GM12878 (cell line): ENCODE data around the gene LUZP2. TPM values are rescaled to one million over a fixed set of nuclear protein-coding genes. Genes with fewer than 3 reads are reported as not detected.

ENCODE experiments used
- ATAC-seq: fragments of 200-7000 bp; cut with Tn5 transposase; 3 replicates; pipeline ENCODE4 v1.9.1; 2020; ENCODE audit warnings: mild to moderate bottlenecking, moderate library complexity
- BruUV-seq: library from RNA; stranded (reverse); fragments of 400-500 nt; replicated peaks from 2 replicates; lab custom pipeline; 2021; lab: Mats Ljungman, UMichigan
- CTCF ChIA-PET: fragments of 300-600 bp; sonication (Branson Sonifier 250); formaldehyde crosslinking; extraction: SDS; loops from one replicate; lab custom pipeline; 2021; ENCODE audit warnings: inconsistent platforms; lab: Yijun Ruan, JAX
- POLR2A ChIA-PET: fragments of 350-600 bp; formaldehyde crosslinking; extraction: SDS; loops from one replicate; lab custom pipeline; 2021; ENCODE audit warnings: inconsistent platforms; lab: Charles Lee
- RAD21 ChIA-PET: fragments of 300-600 bp; sonication (Branson Sonifier 250); formaldehyde crosslinking; loops from one replicate; lab custom pipeline; 2023; ENCODE audit warnings: antibody characterized with exemption; ENCODE audit not compliant: unreplicated experiment; lab: Charles Lee
- SMC1A ChIA-PET: fragments of 300-600 bp; sonication (Branson Sonifier 250); formaldehyde crosslinking; loops from one replicate; lab custom pipeline; 2023; ENCODE audit not compliant: unreplicated experiment, uncharacterized antibody; lab: Charles Lee
- DNase-seq: peaks from one replicate; pipeline ENCODE4 v3.0.0-alpha.2; 2011; ENCODE audit warnings: low read depth, low spot score
- FAIRE-seq: peaks from 3 replicates; lab custom pipeline; 2011; peaks lifted over from hg19 to GRCh38; lab: Jason Lieb, UNC
- H2AFZ ChIP-seq: 2 replicates; pipeline ENCODE4 v1.6.0; 2011; ENCODE audit warnings: low read depth, low read length, control low read depth; ENCODE audit not compliant: control insufficient read depth
- H3K27ac ChIP-seq: 2 replicates; pipeline ENCODE4 v1.5.1; 2011; ENCODE audit warnings: control low read depth; ENCODE audit not compliant: control insufficient read depth, insufficient read depth
- H3K27me3 ChIP-seq, 2 experiments: replicated peaks in 1 of 2; 2 replicates each; pipeline versions ENCODE4 v1.6.0 to v1.6.1; 2011; ENCODE audit warnings: low read length in 1 of 2; ENCODE audit not compliant: control insufficient read depth in 2 of 2, insufficient read depth in 2 of 2
- H3K36me3 ChIP-seq, 2 experiments: 2 replicates each; pipeline ENCODE4 v1.5.1; 2011; ENCODE audit warnings: low read length in 1 of 2; ENCODE audit not compliant: control insufficient read depth in 2 of 2, insufficient read depth in 2 of 2
- H3K4me1 ChIP-seq: 2 replicates; pipeline ENCODE4 v1.6.1; 2011; ENCODE audit warnings: mild to moderate bottlenecking, low read length, moderate library complexity, mixed read lengths; ENCODE audit not compliant: control insufficient read depth, insufficient read depth
- H3K4me2 ChIP-seq: 2 replicates; pipeline ENCODE4 v1.6.0; 2011; ENCODE audit warnings: control low read depth; ENCODE audit not compliant: control insufficient read depth, insufficient read depth
- H3K4me3 ChIP-seq: fragments of 200-600 bp; sonication (generic); 2 replicates; pipeline ENCODE4 v1.5.1; 2016
- H3K79me2 ChIP-seq: 2 replicates; pipeline ENCODE4 v1.6.0; 2011; ENCODE audit warnings: low read length; ENCODE audit not compliant: control insufficient read depth, insufficient read depth
- H3K9ac ChIP-seq: 2 replicates; pipeline ENCODE4 v1.8.0; 2011; ENCODE audit warnings: low read length, control low read depth, mixed read lengths; ENCODE audit not compliant: control insufficient read depth, insufficient read depth
- H3K9me3 ChIP-seq: replicated peaks from 3 replicates; pipeline ENCODE4 v1.5.1; 2011; ENCODE audit warnings: mild to moderate bottlenecking, low read length; ENCODE audit not compliant: control insufficient read depth, insufficient read depth
- H4K20me1 ChIP-seq: 2 replicates; pipeline ENCODE4 v1.6.0; 2011; ENCODE audit not compliant: control insufficient read depth, insufficient read depth
- BMI1 ChIP-seq: fragments of 450-650 bp; IDR thresholded peaks from 2 replicates; pipeline ENCODE4 v1.6.1; 2016; ENCODE audit warnings: mild to moderate bottlenecking, moderate library complexity, borderline replicate concordance
- CBFB ChIP-seq: IDR thresholded peaks from 2 replicates; pipeline ENCODE4 v1.6.1; 2016; ENCODE audit warnings: antibody characterized with exemption, low read depth
- EED ChIP-seq: sonication (generic); IDR thresholded peaks from 2 replicates; pipeline ENCODE4 v1.6.1; 2016; ENCODE audit warnings: antibody characterized with exemption, low read depth
- HDAC2 ChIP-seq: fragments of 200-600 bp; sonication (generic); IDR thresholded peaks from 2 replicates; pipeline ENCODE4 v1.6.1; 2017
- HSF1 ChIP-seq: fragments of 150-350 bp; IDR thresholded peaks from 2 replicates; pipeline ENCODE4 v1.6.1; 2014; ENCODE audit warnings: mild to moderate bottlenecking, low read depth, low read length
- MEF2B ChIP-seq: fragments of 450-650 bp; IDR thresholded peaks from 2 replicates; pipeline ENCODE4 v1.6.1; 2018; ENCODE audit warnings: mild to moderate bottlenecking, moderate library complexity; ENCODE audit not compliant: partially characterized antibody, poor library complexity, severe bottlenecking
- NFXL1 ChIP-seq: fragments of 450-650 bp; IDR thresholded peaks from 2 replicates; pipeline ENCODE4 v1.6.1; 2017; ENCODE audit warnings: antibody characterized with exemption, mild to moderate bottlenecking, borderline replicate concordance
- NR2C2 ChIP-seq: IDR thresholded peaks from 2 replicates; pipeline ENCODE4 v1.6.1; 2011; ENCODE audit warnings: borderline replicate concordance, low read depth; ENCODE audit not compliant: control insufficient read depth, insufficient read length
- SMARCA5 ChIP-seq: fragments of 450-650 bp; IDR thresholded peaks from 2 replicates; pipeline ENCODE4 v1.6.1; 2017; ENCODE audit warnings: mild to moderate bottlenecking
- SMC3 ChIP-seq: IDR thresholded peaks from 2 replicates; pipeline ENCODE4 v1.6.1; 2011; ENCODE audit warnings: low read length, improper control_type of control experiment, borderline replicate concordance
- SREBF2 ChIP-seq: IDR thresholded peaks from 2 replicates; pipeline ENCODE4 v1.6.1; 2012; ENCODE audit warnings: mild to moderate bottlenecking, low read length
- SRF ChIP-seq, 2 experiments: IDR thresholded peaks; 2 replicates each; pipeline ENCODE4 v1.6.1; 2011; ENCODE audit warnings: low read depth in 2 of 2, low read length in 2 of 2, mild to moderate bottlenecking in 1 of 2, moderate library complexity in 1 of 2
- ZNF207 ChIP-seq: fragments of 450-650 bp; IDR thresholded peaks from 2 replicates; pipeline ENCODE4 v1.6.1; 2014; ENCODE audit warnings: antibody characterized with exemption, mild to moderate bottlenecking, borderline replicate concordance
- WGBS: methylation state at CpG from one replicate; pipeline ENCODE4 v1.1.6; 2016; ENCODE audit warnings: low lambda C conversion rate; ENCODE audit not compliant: insufficient replicate concordance, insufficient coverage; ENCODE audit errors: missing lambda C conversion rate; 5-methylcytosine and 5-hydroxymethylcytosine counted together
- in situ Hi-C: fragments of 300-500 bp; cut with MboI; formaldehyde crosslinking; loops from 9 replicates; pipeline ENCODE4 v1.14.3; 2018; ENCODE audit warnings: mixed read lengths
- intact Hi-C: fragments of 100-400 bp; cut with micrococcal nuclease; formaldehyde crosslinking; loops from one replicate; pipeline ENCODE4 v1.14.2; 2022; ENCODE audit not compliant: unreplicated experiment
- polyA plus RNA-seq, 11 experiments: library from polyadenylated mRNA; depleted of rRNA in 4 of 11; unstranded in 6 of 11; stranded (reverse) in 5 of 11; fragments of >200 nt; fragmentation: Nextera tagmentation in 4 of 11; fragmentation: Illumina TruSeq in 1 of 11; extraction: Ambion mirVana in 4 of 11; extraction: Trizol in 1 of 11; gene quantifications; 1 replicate in 1 of 11; 2 replicates in 10 of 11; pipeline versions ENCODE4 v1.2.1 to v1.2.3, GENCODE V29; 2011 to 2016; ENCODE audit warnings: inconsistent platforms in 2 of 11, missing spikeins in 2 of 11, low read depth in 1 of 11
- total RNA-seq, 4 experiments: library from RNA; depleted of rRNA in 3 of 4; stranded (reverse); fragments of >200 nt in 3 of 4; fragmentation: Illumina TruSeq in 1 of 4; extraction: Trizol in 1 of 4; gene quantifications; 2 replicates each; pipeline versions ENCODE4 v1.2.1 to v1.2.3, GENCODE V29; 2013 to 2021
- TF ChIP-seq, protein P1 (sequence below): fragments of 450-650 bp; formaldehyde crosslinking; IDR thresholded peaks from 2 replicates; pipeline ENCODE4 v1.4.0; 2022; ENCODE audit warnings: mild to moderate bottlenecking, moderate library complexity

The LUZP2 gene
- total and polyA plus RNA-seq, 10 of the 15 experiments (the other 5 are each of a cell fraction or from before 2014, with no cell fraction given): not detected

DNA sequence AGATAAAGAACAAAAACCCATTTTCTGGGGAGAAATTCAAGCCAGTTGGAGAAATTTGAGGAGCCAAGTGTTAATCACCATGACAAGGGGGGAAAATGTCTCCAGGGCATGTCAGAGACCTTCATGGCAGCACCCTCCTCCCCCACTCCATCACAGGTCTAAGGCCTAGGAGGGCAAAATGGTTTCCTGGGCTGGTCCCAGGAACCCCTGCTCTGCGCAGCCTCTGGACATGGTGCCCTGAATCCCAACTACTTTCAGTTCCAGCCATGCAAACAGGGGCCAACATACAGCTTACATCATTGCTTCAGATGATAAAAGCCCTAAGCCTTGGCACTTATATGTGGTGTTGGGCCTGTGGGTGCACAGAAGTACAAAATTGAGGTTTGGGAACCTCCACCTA is 167.5 kb downstream of the LUZP2 start:
- H3K79me2 ChIP-seq: no peaks in the 10 kb centered on the region
- ChIA-PET SMC1A (interaction anchor here (0.7 kb wide), 1 partner anchor 175 kb away, joined by 3 read pairs; no protein-coding TSS in a partner anchor), POLR2A (no interaction called here), CTCF (no interaction called here), RAD21 (no interaction called here)
- no peaks in the 10 kb centered on the region for H3K9me3 ChIP-seq
- ATAC-seq (no peak), FAIRE-seq (no peak), DNase-seq (no peak)
- in situ Hi-C loops (no loop called here), intact Hi-C loops (no loop called here)
- 0% methylated on average over 1 of the region's 1 CpG for WGBS
- no peak overlapping the region for H2AFZ ChIP-seq
- H3K27ac ChIP-seq: no peak overlapping the region
- H3K9ac ChIP-seq: no peak overlapping the region
- TF ChIP-seq EED: no peak
- no peak overlapping the region for H3K4me3 ChIP-seq
- H3K4me2 ChIP-seq: no peak overlapping the region
- no peaks in the 10 kb centered on the region for H3K4me1 ChIP-seq
- no peaks in the 10 kb centered on the region for H3K27me3 ChIP-seq
- BruUV-seq: no TSS peak
- H4K20me1 ChIP-seq: no peaks in the 10 kb centered on the region
- no peaks in the 10 kb centered on the region for H3K36me3 ChIP-seq

DNA sequence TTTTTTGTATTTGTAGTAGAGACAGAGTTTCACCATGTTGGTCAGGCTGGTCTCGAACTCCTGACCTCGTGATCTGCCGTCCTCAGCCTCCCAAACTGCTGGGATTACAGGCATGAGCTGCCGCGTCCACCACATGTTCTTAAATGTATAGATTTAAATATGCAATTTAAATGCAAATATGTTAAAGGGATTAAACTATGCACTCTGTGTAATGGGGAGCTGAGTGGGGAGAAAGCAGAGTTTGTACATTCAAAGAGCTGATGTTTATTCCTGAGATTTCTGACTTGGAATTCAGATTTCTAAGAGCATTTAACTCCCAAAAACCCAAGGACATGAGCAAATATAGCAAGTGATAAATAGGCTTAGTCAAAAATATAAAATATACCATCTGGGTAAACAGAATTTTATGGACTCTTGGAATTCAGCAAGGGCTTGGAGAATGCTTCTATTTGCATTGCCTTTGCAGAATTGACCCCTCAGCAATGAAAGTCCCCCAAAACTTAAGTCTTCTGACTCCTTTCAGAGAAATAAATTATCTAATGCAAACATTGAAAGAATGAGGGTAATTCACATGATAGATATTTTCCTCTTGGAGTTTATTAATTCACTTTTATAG is 170.6 kb downstream of the LUZP2 start:
- FAIRE-seq: no peak
- TF ChIP-seq NR2C2 (no peak), HDAC2 (no peak), CBFB (no peak), HSF1 (no peak), BMI1 (no peak), ZNF207 (no peak), SMC3 (no peak), SREBF2 (no peak), SMARCA5 (no peak), NFXL1 (no peak), MEF2B (no peak), SRF (IDR thresholded peaks at IDR 0.05; ENCODE audit: low read depth in 2 of 2, low read length in 2 of 2) (no peak)
- TF ChIP-seq, protein P1, sequence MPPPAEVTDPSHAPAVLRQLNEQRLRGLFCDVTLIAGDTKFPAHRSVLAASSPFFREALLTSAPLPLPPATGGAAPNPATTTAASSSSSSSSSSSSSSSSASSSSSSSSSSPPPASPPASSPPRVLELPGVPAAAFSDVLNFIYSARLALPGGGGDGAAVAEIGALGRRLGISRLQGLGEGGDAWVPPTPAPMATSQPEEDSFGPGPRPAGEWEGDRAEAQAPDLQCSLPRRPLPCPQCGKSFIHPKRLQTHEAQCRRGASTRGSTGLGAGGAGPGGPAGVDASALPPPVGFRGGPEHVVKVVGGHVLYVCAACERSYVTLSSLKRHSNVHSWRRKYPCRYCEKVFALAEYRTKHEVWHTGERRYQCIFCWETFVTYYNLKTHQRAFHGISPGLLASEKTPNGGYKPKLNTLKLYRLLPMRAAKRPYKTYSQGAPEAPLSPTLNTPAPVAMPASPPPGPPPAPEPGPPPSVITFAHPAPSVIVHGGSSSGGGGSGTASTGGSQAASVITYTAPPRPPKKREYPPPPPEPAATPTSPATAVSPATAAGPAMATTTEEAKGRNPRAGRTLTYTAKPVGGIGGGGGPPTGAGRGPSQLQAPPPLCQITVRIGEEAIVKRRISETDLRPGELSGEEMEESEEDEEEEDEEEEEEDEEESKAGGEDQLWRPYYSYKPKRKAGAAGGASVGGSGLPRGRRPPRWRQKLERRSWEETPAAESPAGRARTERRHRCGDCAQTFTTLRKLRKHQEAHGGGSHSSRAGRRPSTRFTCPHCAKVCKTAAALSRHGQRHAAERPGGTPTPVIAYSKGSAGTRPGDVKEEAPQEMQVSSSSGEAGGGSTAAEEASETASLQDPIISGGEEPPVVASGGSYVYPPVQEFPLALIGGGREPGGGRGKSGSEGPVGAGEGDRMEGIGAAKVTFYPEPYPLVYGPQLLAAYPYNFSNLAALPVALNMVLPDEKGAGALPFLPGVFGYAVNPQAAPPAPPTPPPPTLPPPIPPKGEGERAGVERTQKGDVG: no peak

More for the DNA sequence above, 170.6 kb downstream of the LUZP2 start:
- Histone ChIP-seq H3K79me2 (no peaks in the 10 kb centered on the region), H3K9me3 (no peaks in the 10 kb centered on the region), H3K4me2 (no peak overlapping the region), H3K27ac (no peak overlapping the region), H3K36me3 (no peaks in the 10 kb centered on the region), H3K27me3 (no peaks in the 10 kb centered on the region), H4K20me1 (no peaks in the 10 kb centered on the region), H3K4me1 (no peaks in the 10 kb centered on the region), H3K9ac (no peak overlapping the region), H2AFZ (no peak overlapping the region), H3K4me3 (no peak overlapping the region)
- WGBS: 36% methylated on average over 5 of the region's 5 CpGs
- intact Hi-C loops: no loop called here
- in situ Hi-C loops: no loop called here
- ChIA-PET POLR2A (no interaction called here), CTCF (no interaction called here), SMC1A (no interaction called here), RAD21 (no interaction called here)
- no TSS peak for BruUV-seq
- no peak for ATAC-seq
- DNase-seq: no peak
